NCI-H460 (cell line): ENCODE results near the gene MYBBP1A. TPM values are rescaled to one million over a fixed set of nuclear protein-coding genes. Genes with fewer than 3 reads are reported as not detected.
"Not testable (repeated sequence)": the region's sequence is repeated elsewhere in the genome, so short reads cannot be mapped to it uniquely, and the experiment has no call there.

Experiments
- DNase-seq: peaks from one replicate; pipeline ENCODE4 v3.0.0-alpha.2; 2016; ENCODE audit warnings: low read depth; ENCODE audit errors: extremely low read depth
- total RNA-seq: library from RNA; depleted of rRNA; stranded (reverse); fragments of >200 nt; shearing (Covaris generic); gene quantifications from 2 replicates; pipeline ENCODE4 v1.2.3, GENCODE V29; 2014

The MYBBP1A gene
- total RNA-seq, 1 experiment from 2014 or later = 71.3 TPM

DNA sequence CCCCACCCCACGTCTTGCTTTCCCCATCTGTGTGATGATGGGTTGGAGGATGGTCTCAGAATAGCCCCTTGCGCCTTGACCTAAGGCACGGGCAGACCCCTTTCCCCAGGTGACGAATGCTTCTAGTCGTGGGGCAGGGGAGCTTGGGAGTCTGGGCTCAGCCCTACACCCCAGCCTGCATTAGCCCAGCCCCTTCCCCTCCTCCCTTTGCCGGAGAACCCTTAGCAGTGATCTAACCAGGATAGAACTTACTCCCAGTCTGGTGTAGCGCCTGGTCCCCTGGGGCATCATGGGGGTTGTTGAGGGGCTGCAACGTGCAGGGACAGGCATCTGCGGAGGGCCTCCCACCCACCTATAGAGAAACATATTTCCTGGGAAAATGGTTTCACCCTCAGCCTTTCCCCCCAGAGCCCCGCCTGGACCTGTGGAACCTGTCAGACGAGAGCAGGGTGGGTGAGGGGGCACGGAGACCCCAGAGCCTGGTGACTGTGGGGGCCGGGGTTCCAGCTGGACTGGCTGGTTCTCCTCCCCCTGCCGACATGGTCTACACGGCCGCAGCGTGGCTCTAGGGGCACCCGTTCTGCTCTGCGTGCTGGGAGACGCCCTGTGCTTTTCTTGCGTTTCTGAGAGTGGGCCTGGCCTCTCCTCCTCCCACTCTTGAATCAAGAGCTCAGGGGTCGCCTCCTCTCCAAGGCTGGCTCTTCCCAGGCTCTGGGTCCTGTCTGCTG, 33.9 kb upstream of the MYBBP1A start:
- DNase-seq = no peak

GRCh38 chr17:4588391-4588790, 33.2 kb upstream of the MYBBP1A start:
- no peak for DNase-seq

DNA sequence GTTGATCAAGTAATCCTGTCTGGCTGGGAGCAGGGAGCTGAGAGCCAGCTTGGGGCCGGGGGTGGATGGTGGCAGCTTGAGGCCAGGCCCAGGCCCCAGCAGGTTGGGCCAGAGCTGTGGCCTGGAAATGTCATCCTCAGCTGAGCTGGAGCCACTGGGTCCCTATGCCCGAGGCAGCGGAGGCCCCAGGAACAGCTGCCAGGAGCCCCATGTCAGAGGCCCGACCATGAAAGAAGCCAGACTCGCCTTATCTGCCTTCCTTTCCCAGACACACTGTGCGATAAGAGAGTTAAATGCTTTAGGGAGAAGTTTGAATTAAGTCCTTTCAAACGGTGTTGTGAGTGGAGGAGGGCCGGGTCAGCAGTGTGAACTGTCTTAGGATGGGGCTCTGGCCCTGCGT, 32.6 kb upstream of the MYBBP1A start:
- no peak for DNase-seq

DNA sequence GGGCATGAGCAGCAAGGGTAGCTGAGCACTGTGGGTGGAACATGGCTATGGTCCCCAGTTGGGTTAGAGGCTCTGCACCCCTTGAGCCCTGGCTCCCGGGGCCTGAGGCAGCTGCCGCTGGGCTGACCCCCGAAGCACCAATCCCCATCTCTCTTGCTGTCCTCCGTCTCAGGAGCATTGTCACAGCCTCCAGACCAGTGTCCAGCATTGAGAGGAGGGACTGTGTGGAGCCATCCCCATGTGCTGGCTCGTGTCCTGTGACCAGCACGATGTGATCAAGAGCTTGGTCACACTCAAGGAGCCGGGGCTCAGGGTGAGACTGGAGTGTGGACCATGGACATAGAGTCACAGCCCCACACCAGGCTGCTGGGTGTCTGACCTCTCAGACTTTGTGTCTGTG, 32.0 kb upstream of the MYBBP1A start:
- no peak for DNase-seq

DNA sequence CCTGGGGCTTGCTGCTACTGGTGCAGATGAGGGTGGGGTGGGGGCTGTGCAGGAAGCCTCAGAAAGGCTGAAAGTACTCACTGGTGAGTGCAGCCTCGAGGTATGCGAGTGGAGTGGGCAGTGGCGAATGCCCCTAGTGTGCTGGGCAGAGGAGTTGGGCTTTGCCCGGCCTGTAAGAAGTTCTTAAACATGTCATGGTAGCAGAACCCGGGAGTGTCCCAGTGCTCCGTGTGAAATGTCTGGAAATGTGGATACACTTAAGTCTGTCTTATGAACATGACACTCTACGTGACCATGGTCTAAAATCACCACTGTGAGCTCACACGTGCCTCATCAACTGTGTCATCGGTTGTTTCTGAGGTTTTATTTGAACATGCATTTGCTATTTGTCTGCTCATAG, 30.9 kb upstream of the MYBBP1A start:
- DNase-seq = no peak

- DNase-seq = no peak
These were observed 30.4 kb upstream of the MYBBP1A start for GRCh38 chr17:4585638-4585994.

- DNase-seq = no peak
These were observed 29.9 kb upstream of the MYBBP1A start for GRCh38 chr17:4584917-4585637.

GRCh38 chr17:4584101-4584916, 29.1 kb upstream of the MYBBP1A start, which contains the start of gene SMTNL2:
Gene SMTNL2 (plus strand): TSS chr17:4584529. CDS start chr17:4584606, 77 bp downstream.
- no peak for DNase-seq

DNA sequence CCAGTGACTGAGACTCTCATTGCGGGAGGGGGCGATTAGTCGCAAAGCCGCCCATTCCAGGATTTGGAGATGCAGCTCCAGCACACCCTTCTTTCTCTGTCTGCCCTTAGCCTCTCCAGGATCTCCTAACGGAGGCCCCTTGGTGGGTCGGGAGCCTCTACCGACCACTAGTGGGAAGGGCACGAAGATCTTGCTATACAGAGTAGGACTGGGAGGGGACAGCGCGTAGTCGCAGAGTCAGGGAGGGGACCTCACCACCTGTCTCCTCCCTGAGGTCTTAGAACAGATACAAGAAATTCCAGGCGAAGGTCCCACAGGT, 28.6 kb upstream of the MYBBP1A start:
- DNase-seq = peak; percentile 30

DNA sequence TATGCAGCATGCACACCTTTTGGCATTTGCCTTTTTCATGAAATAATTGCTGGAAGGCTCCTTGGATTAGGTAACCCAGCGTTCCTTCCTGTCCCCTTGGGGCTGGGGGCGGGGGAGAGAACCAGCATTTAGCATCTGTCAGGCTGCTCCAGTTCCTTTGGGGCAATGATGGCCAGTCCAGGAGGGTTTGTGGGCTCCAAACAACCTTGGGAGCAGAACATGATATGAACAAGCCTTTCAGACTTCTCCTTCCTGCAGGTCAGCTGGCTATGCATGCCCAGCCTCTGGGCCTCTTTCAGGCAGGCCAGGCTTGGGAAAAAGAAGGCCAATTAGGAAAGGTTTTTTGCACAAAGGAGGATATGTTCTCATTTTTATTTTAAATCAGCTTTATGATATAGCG, 28.0 kb upstream of the MYBBP1A start:
- DNase-seq = no peak

- DNase-seq = no peak
These were observed 27.5 kb upstream of the MYBBP1A start for GRCh38 chr17:4582691-4583090.

- DNase-seq = no peak
These were observed 26.9 kb upstream of the MYBBP1A start for GRCh38 chr17:4582101-4582501.

- no peak for DNase-seq
These were observed 25.1 kb upstream of the MYBBP1A start for GRCh38 chr17:4580291-4580690.

DNA sequence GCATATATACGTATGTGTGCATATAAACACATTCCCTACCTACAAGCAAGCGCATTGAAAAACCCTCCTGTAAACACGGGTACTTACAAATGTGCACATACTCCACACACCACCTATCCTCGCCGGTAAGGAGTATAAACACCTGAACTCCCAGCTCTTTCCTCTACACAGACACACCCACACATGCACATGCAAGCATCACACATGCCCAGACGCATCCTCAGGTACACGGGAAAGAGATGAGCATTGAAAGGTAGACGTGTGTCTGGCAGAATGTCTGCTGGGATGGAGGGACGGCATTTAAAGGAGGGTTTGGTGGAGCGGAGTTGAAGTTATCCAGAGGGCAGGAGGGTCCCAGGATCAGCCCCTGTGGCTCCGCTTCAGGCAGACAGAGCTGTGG, 24.5 kb upstream of the MYBBP1A start:
- no peak for DNase-seq

DNA sequence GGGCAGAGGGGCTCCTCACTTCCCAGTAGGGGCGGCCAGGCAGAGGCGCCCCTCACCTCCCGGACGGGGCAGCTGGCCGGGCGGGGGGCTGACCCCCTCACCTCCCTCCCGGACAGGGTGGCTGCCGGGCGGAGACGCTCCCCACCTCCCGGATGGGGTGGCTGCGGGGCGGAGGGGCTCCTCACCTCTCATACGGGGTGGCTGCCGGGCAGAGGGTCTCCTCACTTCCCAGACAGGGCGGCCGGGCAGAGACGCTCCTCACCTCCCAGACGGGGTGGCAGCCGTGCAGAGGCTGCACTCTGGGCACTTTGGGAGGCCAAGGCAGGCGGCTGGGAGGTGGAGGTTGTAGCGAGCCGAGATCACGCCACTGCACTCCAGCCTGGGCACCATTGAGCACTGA, 23.2 kb upstream of the MYBBP1A start:
- DNase-seq = not testable (repeated sequence)

DNA sequence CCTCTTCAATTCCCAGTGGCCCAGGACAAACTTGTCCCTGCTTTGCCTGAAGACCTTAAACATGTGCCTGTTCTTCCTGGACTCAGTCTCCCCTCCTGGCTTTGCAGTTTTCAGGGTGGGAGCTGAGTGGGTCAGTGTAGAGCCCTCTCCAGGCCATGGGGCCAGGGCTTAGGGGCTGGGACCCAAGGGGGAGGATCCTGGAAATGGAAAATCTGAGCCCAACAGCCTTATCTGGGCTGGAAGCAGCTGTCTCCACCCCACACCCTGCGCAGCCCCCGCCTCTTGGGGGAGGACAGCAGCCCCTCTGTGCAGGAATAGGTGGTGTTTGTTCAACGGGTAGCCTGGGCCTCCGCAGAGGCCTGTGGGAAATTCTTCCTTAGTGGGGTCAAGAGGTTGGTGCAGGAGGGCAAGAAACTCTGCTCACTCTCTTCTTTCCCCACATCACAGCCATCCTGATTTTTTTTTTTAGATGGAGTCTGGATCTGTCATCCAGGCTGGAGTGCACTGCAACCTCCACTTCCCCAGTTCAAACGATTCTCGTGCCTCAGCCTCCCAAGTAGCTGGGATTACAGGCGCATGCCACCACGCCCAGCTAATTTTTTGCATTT, 22.3 kb upstream of the MYBBP1A start:
- DNase-seq = no peak

GRCh38 chr17:4576729-4577322, 21.6 kb upstream of the MYBBP1A start:
- DNase-seq = no peak

DNA sequence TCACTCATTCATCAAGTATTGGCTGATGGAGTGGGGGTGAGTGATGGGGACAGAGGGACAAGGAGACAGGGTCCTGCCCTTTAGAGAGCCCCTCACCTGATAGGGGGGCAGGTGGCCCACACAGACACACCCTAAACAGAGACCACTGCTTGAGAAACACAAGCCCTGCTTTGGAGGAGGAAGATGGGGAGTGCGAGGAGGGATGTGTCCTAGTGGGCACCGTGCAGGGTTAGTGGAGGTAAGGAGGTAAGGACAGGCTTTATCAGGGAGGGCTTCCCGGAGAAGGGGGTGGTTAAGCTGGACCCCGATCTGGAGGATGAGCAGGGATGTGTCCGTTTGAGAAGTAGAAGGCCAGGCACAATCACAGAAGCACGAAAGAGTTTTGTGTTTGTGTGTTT, 21.0 kb upstream of the MYBBP1A start:
- DNase-seq = no peak

- DNase-seq = no peak
These were observed 19.4 kb upstream of the MYBBP1A start for GRCh38 chr17:4574448-4575045.

- no peak for DNase-seq
These were observed 18.5 kb upstream of the MYBBP1A start for GRCh38 chr17:4573669-4574068.
